Colon (tissue), 2 donors: ENCODE results near the gene IDH2.
"Not testable (repeated sequence)": the region's sequence is repeated elsewhere in the genome, so short reads cannot be mapped to it uniquely, and the experiment has no call there.

ENCODE experiments used
- FAIRE-seq: peaks from 2 replicates; lab custom pipeline; 2012; peaks lifted over from hg19 to GRCh38; lab: Jason Lieb, UNC
- donor health status: control.
- donor health status: control.

IDH2 gene

DNA sequence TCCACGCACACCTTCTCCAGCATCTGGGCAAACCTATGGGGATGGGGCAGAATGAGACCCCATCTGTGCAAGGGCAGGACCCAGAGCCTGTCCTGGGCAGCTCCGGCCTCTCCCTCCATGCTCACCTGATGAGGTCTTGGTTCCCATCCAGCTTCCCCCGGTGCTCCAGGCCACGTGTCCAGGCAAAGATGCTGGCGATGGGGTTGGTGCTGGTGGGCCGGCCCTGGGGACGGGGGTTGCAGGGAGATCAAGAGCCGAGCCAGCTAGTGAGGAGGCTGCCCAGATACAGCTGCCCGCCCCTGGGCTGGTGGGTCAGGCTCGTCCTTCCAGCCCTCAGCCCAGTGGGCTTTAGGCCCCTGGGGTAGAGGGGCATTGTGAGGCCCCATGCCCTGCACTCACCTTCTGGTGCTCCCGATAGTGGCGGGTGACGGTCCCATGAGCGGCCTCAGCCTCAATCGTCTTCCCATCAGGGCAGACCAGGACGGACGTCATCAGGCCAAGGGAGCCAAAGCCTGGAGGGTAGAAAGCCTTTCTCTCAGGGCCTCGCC is 17.3 kb downstream of the IDH2 start:
- FAIRE-seq, result no peak

- FAIRE-seq, result no peak
Observed at GRCh38 chr15:90083954-90084607, 18.2 kb downstream of the IDH2 start.

- FAIRE-seq, result no peak
Observed at GRCh38 chr15:90083419-90083818, 18.8 kb downstream of the IDH2 start.

GRCh38 chr15:90082140-90082715 is 20.0 kb downstream of the IDH2 start:
- no peak for FAIRE-seq

- FAIRE-seq, result no peak
Observed at GRCh38 chr15:90080818-90081393, 21.4 kb downstream of the IDH2 start.

GRCh38 chr15:90080458-90080755 is 21.9 kb downstream of the IDH2 start:
- FAIRE-seq, result no peak

DNA sequence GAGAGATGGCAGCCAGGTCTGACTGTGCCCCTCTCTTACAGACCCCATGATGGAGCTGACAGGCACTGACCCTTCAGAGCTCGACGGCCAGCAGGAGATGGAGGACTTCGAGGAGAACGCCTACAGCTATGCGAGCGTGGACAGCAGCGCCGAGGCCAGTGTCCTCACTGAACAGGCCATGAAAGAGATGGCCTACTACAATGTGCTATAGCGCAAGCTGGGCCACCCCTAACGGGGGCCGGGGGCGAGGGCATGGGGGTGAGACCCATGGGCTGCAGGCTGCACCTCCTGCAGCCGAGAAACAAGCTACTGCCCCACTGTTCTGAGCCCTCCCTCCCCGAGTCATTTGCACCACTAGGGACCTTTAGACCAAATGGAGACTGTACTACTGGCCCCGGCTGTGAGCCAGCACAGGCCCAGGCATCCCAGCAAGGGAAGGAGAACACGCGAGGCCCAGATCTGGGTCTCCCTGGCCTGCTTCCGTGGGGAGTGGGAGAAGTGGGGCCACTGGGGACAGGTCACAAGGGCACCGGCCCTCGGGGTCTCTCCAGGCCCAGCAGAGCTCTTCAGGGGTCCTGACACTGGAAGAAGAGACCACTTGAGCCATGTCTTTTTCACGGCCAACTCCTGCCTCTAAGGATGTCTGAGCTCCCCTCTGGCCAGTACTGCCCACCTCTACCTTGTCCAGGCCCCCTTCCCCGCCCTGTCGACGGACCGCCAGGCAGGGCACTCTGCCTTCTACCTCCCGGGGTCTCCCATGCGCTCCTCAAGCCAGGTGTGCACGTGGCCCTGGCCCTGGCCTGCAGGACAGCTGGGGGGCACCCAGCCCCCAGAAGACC is 22.4 kb downstream of the IDH2 start:
- no peak for FAIRE-seq

DNA sequence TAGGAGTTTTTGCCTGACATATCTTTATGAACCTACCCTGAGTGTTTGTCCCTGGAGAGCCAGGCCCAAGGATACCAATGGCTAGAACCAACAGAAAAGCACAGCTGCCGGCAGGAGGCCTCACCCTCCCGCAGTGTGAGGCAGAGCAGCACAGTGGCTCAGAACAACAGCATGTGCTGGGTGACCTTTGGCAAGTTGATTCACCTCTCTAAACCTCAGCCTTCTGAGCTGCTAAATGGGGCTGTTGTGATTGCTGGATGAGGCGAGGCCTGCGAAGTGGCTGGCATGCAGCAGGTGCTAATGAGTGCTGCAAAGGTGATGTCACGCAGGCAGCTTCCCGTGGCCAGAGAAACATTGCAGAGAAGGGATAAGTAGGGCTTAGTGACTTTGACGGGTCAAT is 23.3 kb downstream of the IDH2 start:
- no peak for FAIRE-seq

GRCh38 chr15:90076716-90077115 is 25.6 kb downstream of the IDH2 start:
- no peak for FAIRE-seq

- FAIRE-seq, result no peak
Observed at GRCh38 chr15:90075420-90076289, 26.6 kb downstream of the IDH2 start.

DNA sequence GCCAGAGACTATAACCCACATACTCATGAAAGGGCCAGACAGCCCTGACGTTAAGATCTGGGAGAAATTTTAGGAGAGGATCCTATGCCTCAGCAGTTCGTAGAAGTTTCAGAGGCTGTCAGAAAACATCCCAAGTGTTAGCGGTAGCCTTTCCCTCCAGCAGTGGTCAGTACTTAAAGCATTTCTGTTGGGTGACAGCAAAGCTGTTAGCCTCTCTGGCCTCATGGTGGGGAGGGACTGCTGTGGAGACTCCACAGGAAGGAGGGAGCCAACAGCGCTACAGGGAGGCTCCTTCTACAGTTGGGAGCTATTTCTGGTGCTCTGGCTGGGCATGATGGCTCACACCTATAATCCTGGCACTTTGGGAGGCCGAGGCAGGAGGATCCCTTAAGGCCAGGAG is 27.4 kb downstream of the IDH2 start:
- no peak for FAIRE-seq

DNA sequence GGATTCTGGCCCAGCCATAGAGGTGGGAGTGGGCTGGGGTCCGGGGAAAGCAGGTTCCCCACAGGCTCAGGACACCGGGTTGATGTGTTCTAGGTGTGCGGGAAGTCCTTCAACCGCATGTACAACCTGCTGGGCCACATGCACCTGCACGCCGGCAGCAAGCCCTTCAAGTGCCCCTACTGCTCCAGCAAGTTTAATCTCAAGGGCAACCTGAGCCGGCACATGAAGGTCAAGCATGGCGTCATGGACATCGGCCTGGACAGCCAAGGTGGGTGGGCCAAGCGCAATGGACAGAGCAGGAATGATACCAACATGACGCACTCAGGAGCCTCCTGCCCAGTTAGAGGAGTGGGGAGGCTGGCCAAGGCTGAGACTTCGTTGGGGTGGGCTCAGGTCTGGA is 28.2 kb downstream of the IDH2 start:
- no peak for FAIRE-seq

DNA sequence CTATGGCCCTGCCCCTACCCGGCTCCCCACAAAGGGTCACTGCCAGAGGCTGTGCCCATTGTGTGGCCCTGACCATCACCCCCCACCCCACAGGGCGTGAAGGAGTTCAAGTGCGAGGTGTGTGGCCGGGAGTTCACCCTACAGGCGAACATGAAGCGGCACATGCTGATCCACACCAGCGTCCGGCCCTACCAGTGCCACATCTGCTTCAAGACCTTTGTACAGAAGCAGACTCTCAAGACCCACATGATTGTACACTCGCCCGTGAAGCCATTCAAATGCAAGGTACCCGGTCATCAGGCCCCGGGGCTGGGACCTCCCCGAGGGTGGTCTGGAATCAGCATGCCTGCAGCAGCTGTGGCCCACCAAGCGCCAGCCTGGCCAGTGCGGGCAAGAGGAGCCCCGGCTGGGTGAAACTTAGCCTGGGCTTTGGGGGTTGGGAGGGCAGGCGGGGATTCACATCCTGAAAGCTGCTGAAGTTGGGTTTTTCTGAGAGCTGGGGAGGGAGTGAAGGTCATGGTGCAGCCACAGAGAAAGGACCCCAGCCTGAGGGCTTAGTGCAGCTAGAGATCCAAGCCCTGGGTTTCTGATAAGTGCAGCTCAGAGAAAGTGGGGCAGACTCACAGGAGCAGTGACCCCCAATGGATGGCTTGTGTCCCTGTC is 29.2 kb downstream of the IDH2 start:
- FAIRE-seq, result no peak

DNA sequence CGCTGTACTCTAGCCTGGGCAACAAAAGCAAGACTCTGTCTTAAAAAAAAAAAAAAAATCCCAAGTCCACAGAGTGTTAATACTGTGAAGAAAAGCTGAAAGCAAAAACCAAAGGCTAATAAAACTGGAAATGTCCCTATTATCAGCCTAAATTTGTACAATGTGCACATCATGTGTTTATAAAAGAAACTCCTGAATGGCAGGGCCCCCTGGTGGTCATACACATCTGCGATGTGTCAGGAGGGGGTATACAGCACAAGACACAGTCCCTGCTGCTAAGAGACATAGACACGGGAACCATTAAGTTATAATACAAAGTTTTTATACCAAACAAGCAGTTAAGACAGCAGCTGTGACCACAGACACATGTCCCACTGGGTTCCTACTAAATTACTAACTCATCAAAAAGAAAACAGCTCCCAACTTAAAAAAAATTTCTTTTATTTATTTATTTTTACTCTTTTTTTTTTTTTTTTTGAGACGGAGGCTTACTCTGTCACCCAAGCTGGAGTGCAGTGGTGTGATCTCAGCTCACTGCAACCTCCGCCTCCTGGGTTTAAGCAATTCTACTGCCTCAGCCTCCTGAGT is 31.0 kb downstream of the IDH2 start:
- no peak for FAIRE-seq

DNA sequence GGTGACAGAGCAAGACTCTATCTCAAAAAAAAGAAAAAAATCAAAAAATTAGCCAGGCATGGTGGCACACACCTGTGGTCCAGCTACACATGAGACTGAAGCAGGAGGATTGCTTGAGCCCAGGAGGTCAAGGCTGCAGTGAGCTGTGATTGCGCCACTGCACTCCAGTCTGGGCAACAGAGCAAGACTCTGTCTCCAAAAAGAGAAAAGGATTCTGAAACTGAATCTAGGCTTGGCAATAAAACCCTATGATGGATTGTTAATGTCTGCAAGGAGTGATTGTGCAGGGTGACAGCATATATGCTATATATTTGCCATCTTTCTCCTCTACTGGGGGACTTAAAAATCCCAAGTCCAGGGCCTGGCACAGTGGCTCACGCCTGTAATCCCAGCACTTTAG is 31.6 kb downstream of the IDH2 start:
- FAIRE-seq, result not testable (repeated sequence)

DNA sequence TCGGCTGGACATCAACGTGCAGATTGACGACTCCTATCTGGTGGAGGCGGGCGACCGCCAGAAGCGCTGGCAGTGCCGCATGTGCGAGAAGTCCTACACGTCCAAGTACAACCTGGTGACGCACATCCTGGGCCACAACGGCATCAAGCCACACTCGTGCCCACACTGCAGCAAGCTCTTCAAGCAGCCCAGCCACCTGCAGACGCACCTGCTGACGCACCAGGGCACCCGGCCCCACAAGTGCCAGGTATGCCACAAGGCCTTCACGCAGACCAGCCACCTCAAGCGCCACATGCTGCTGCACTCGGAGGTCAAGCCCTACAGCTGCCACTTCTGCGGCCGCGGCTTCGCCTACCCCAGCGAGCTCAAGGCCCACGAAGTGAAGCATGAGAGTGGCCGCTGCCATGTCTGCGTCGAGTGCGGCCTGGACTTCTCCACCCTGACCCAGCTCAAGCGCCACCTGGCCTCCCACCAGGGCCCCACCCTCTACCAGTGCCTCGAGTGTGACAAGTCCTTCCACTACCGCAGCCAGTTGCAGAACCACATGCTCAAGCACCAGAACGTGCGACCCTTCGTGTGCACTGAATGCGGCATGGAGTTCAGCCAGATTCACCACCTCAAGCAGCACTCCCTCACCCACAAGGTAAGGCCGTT is 34.2 kb downstream of the IDH2 start:
- no peak for FAIRE-seq

DNA sequence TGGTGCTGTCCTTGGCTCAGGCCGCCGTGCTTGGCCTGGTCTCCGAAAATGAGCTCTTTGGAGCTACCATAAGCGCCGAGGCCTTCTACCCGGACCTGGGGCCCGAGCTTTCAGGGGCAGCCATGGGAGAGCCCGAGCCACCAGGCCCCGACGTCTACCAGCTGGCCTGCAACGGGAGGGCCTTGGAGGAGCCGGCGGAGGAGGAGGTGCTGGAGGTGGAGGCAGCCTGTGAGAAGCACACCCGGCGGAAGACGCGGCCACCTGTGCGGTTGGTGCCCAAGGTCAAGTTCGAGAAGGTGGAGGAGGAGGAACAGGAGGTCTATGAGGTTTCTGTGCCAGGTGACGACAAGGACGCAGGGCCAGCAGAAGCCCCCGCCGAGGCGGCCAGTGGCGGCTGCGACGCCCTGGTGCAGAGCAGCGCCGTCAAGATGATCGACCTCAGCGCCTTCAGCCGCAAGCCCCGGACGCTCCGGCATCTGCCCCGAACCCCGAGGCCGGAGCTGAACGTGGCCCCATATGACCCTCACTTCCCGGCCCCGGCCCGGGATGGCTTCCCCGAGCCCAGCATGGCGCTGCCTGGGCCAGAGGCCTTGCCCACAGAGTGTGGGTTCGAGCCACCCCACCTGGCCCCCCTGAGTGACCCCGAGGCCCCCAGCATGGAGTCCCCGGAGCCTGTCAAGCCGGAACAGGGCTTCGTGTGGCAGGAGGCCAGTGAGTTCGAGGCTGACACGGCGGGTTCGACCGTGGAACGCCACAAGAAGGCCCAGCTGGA is 34.9 kb downstream of the IDH2 start:
- FAIRE-seq, result no peak

DNA sequence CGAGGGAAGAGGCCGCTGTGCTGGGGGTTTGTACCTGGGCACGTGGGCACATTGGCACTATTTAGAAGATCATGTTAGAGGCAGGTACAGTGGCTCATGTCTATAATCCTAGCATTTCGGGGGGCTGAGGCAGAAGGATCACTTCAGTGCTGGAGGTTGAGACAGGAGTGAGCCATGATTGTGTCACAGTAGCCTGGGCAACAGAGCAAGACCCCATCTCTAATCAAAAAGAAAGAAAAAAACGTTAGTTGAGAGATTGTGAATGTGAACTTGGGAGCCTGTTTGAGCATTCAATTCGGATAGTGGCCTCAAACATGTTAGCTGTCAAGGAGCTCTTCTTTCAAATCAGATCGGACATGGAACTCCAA is 36.6 kb downstream of the IDH2 start:
- FAIRE-seq, result no peak

DNA sequence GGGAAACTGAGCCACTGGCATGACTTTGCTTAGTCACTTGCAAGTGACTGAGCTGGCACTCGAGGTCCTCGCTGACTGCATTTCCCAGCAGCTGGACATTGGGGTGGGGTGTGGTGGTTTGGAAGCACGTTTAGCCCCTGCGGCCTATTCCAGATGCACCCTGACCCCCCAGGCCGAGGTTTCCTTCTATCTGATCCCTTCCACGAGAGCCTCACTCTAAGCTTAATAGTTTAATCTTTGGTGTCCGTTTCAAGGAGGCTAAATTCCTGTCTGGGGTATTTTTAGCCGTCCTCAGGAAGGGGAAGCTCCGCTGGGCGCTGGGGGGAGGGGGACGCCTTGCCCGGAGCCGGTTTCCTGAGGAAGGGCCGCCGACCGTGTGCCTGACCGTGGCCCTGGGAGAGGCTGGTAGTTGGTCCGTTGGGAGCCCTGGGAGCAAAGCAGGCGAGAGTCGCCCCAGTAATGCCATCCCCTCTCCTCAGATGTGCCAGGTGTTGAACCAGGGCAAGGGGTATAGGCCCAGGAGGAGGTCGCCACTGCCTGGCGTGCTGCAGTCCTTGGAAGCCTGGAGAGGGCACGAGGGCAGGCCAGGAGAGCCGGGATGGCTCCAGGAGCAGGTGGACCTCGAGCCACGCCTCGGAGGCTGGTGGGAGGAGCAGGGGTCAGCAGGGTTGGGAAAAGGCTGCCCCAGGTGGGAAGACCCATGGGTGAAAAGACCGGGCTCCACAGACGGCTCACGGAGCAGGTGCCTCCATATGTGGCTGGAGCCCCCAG is 37.2 kb downstream of the IDH2 start:
- no peak for FAIRE-seq
